H9 (cell line): ENCODE results near the gene KCNJ14. TPM values are rescaled to one million over a fixed set of nuclear protein-coding genes. Genes with fewer than 3 reads are reported as not detected.

Experiments
- DNase-seq: peaks from one replicate; pipeline ENCODE4 v3.0.0-alpha.2; 2017
- H2AFZ ChIP-seq: one replicate; pipeline ENCODE4 v1.6.1; 2013; ENCODE audit warnings: mild to moderate bottlenecking, low read length, control low read depth, moderate library complexity
- H2AK5ac ChIP-seq: 2 replicates; pipeline ENCODE4 v1.6.1; 2013; ENCODE audit warnings: low read length, control low read depth, mixed read lengths; ENCODE audit not compliant: insufficient read length
- H2BK120ac ChIP-seq: one replicate; pipeline ENCODE4 v1.6.1; 2013; ENCODE audit warnings: low read depth, mild to moderate bottlenecking, low read length, control low read depth, inconsistent platforms; ENCODE audit not compliant: poor library complexity, severe bottlenecking
- H2BK12ac ChIP-seq: 2 replicates; pipeline ENCODE4 v1.6.1; 2013; ENCODE audit warnings: low read length, control low read depth, mixed read lengths, low read depth; ENCODE audit not compliant: insufficient read length
- H2BK15ac ChIP-seq: 2 replicates; pipeline ENCODE4 v1.6.1; 2013; ENCODE audit warnings: low read depth, low read length, control low read depth
- H2BK20ac ChIP-seq: one replicate; pipeline ENCODE4 v1.6.1; 2013; ENCODE audit warnings: low read depth, mild to moderate bottlenecking, low read length, control low read depth, inconsistent platforms; ENCODE audit not compliant: poor library complexity, severe bottlenecking
- H2BK5ac ChIP-seq: 2 replicates; pipeline ENCODE4 v1.6.1; 2013; ENCODE audit warnings: low read length, control low read depth, mixed read lengths; ENCODE audit not compliant: insufficient read length
- H3K14ac ChIP-seq: 2 replicates; pipeline ENCODE4 v1.6.1; 2013; ENCODE audit warnings: low read length, control low read depth; ENCODE audit not compliant: insufficient read depth
- H3K18ac ChIP-seq: 2 replicates; pipeline ENCODE4 v1.6.1; 2013; ENCODE audit warnings: low read depth, mild to moderate bottlenecking, mixed read lengths, low read length, control low read depth; ENCODE audit not compliant: insufficient read length
- H3K23ac ChIP-seq: 2 replicates; pipeline ENCODE4 v1.6.1; 2013; ENCODE audit warnings: low read length, control low read depth, mixed read lengths, low read depth; ENCODE audit not compliant: insufficient read length
- H3K23me2 ChIP-seq: 2 replicates; pipeline ENCODE4 v1.6.1; 2013; ENCODE audit warnings: low read depth, mild to moderate bottlenecking, mixed read lengths, low read length, control low read depth; ENCODE audit not compliant: insufficient read length, poor library complexity, severe bottlenecking
- H3K27ac ChIP-seq: 2 replicates; pipeline ENCODE4 v1.5.1; 2013; ENCODE audit warnings: low read length, control low read depth, mixed read lengths, low read depth; ENCODE audit not compliant: insufficient read length
- H3K27me3 ChIP-seq: 2 replicates; pipeline ENCODE4 v1.6.1; 2013; ENCODE audit warnings: low read length, control low read depth, inconsistent platforms; ENCODE audit not compliant: insufficient read depth
- H3K4ac ChIP-seq: 2 replicates; pipeline ENCODE4 v1.6.1; 2013; ENCODE audit warnings: low read depth, mild to moderate bottlenecking, control low read depth, inconsistent platforms, low read length, moderate library complexity
- H3K4me1 ChIP-seq: 2 replicates; pipeline ENCODE4 v1.6.1; 2013; ENCODE audit warnings: low read length, control low read depth, inconsistent platforms; ENCODE audit not compliant: insufficient read depth
- H3K4me2 ChIP-seq: 2 replicates; pipeline ENCODE4 v1.6.1; 2013; ENCODE audit warnings: low read length, control low read depth, mixed read lengths; ENCODE audit not compliant: insufficient read length, insufficient read depth
- H3K56ac ChIP-seq: 2 replicates; pipeline ENCODE4 v1.6.1; 2013; ENCODE audit warnings: low read depth, mild to moderate bottlenecking, mixed read lengths, low read length, control low read depth; ENCODE audit not compliant: insufficient read length
- H3K79me1 ChIP-seq: 2 replicates; pipeline ENCODE4 v1.6.1; 2013; ENCODE audit warnings: low read depth, mild to moderate bottlenecking, moderate library complexity, low read length, control low read depth, inconsistent platforms; ENCODE audit not compliant: insufficient read depth, poor library complexity, severe bottlenecking
- H3K79me2 ChIP-seq: 2 replicates; pipeline ENCODE4 v1.6.1; 2013; ENCODE audit warnings: low read length, control low read depth, inconsistent platforms; ENCODE audit not compliant: insufficient read depth
- H3K9ac ChIP-seq: 2 replicates; pipeline ENCODE4 v1.6.1; 2013; ENCODE audit warnings: low read length, control low read depth, mixed read lengths; ENCODE audit not compliant: insufficient read length; ENCODE audit errors: extremely low read depth
- H3K9me3 ChIP-seq: one replicate; pipeline ENCODE4 v1.6.1; 2013; ENCODE audit warnings: low read depth, low read length, inconsistent platforms; ENCODE audit not compliant: control insufficient read depth
- H3T11ph ChIP-seq: one replicate; pipeline ENCODE4 v1.6.1; 2013; ENCODE audit warnings: mild to moderate bottlenecking, low read length, control low read depth, inconsistent platforms
- H4K20me1 ChIP-seq: one replicate; pipeline ENCODE4 v1.6.1; 2013; ENCODE audit not compliant: control insufficient read depth, insufficient read length, insufficient read depth
- H4K5ac ChIP-seq: 2 replicates; pipeline ENCODE4 v1.6.1; 2013; ENCODE audit warnings: low read depth, mild to moderate bottlenecking, mixed read lengths, low read length, control low read depth; ENCODE audit not compliant: insufficient read length
- H4K8ac ChIP-seq: replicated peaks from 2 replicates; pipeline ENCODE4 v1.6.1; 2013; ENCODE audit warnings: low read length, control low read depth, mixed read lengths, low read depth; ENCODE audit not compliant: insufficient read length
- H4K91ac ChIP-seq: 2 replicates; pipeline ENCODE4 v1.6.1; 2013; ENCODE audit warnings: low read depth, mild to moderate bottlenecking, moderate library complexity, mixed read lengths, low read length, control low read depth; ENCODE audit not compliant: insufficient read length
- H3K27ac Mint-ChIP-seq, 3 experiments: 2 replicates in 2 of 3; 3 replicates in 1 of 3; pipeline ENCODE4 v1.8.0; 2020 to 2021; ENCODE audit warnings: mixed read lengths in 3 of 3, mild to moderate bottlenecking in 1 of 3, moderate library complexity in 1 of 3
- H3K27me3 Mint-ChIP-seq: 2 replicates; pipeline ENCODE4 v1.8.0; 2021; ENCODE audit warnings: low read depth, mild to moderate bottlenecking, moderate library complexity, mixed read lengths
- H3K36me3 Mint-ChIP-seq, 3 experiments: 2 replicates in 2 of 3; 3 replicates in 1 of 3; pipeline ENCODE4 v1.8.0; 2020 to 2021; ENCODE audit warnings: low read depth in 3 of 3, mixed read lengths in 3 of 3; ENCODE audit not compliant: insufficient read depth in 1 of 3
- H3K4me1 Mint-ChIP-seq, 2 experiments: 2 replicates each; pipeline ENCODE4 v1.8.0; 2020; ENCODE audit warnings: mixed read lengths in 2 of 2
- H3K4me3 Mint-ChIP-seq, 2 experiments: 2 replicates in 1 of 2; 3 replicates in 1 of 2; pipeline ENCODE4 v1.8.0; 2020 to 2021; ENCODE audit warnings: mild to moderate bottlenecking in 2 of 2, mixed read lengths in 2 of 2, moderate library complexity in 1 of 2
- H3K9me3 Mint-ChIP-seq, 2 experiments: 2 replicates in 1 of 2; 3 replicates in 1 of 2; pipeline ENCODE4 v1.8.0; 2020; ENCODE audit warnings: mild to moderate bottlenecking in 2 of 2, mixed read lengths in 2 of 2, moderate library complexity in 1 of 2
- WGBS: extraction: QIAGEN DNeasy Blood & Tissue Kit; methylation state at CpG from one replicate; pipeline ENCODE4 v1.1.7; 2013; ENCODE audit warnings: missing lambda C conversion rate, low lambda C conversion rate, mixed read lengths; ENCODE audit not compliant: insufficient read length; ENCODE audit errors: extremely low coverage; 5-methylcytosine and 5-hydroxymethylcytosine counted together
- total RNA-seq: library from RNA; stranded (reverse); gene quantifications from 2 replicates; pipeline ENCODE4 v1.2.1, GENCODE V29; 2021
- TF ChIP-seq, protein P1 (sequence below): fragments of 200-600 bp; sonication (generic); conservative IDR thresholded peaks from 3 replicates; pipeline ENCODE4 v1.8.0; 2021; ENCODE audit warnings: antibody characterized with exemption, mild to moderate bottlenecking

The KCNJ14 gene
- total RNA-seq, 1 experiment from 2014 or later: 1.2 TPM

DNA sequence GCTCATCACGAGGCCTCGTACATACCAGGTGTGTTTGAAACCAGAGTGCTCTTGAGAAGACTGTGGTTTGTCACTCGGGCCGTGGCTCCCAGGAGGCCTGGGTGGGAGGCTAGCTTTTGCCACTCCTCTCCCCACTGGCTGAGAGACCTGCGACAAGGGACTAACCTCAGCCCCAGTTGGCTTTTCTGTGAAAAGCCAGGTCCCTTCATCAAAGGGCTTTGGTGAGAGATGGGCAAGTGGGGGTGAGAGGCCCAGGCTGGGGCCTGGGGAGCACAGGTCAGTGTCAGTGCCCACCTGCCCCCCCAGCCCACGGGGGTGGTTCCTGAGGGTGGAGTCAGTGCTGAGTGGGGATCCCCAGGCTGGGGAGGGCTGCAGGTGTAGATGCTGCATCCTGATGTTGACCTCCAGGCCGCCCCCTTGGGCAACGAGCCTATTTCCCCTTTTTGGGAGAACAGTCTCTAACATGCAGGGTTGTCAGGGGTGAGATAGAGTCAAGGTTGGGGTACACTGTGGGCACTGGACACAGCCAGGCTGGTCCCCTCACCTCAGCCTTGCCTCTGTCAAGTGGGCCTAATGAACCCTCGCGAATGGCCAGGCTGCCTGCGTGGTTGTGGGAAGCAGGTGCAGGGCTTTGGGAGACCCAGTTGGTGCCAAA is 661 bp downstream of the KCNJ14 start:
- H3K9me3 ChIP-seq: no peaks in the 10 kb centered on the region
- no peak overlapping the region for H3K56ac ChIP-seq
- H2BK120ac ChIP-seq: no peak overlapping the region
- no peak overlapping the region for H2BK20ac ChIP-seq
- no peak overlapping the region for H2AFZ ChIP-seq
- Mint-ChIP-seq H3K27ac (no peak overlapping the region), H3K9me3 (no peaks in the 10 kb centered on the region), H3K36me3 (peaks cover 23 to 71% (median 43%) of the 10 kb centered on the region in 3 experiments), H3K4me1 (peaks cover 6 to 7% of the 10 kb centered on the region in 2 experiments; a peak in 3 of 4 replicates), H3K27me3 (no peaks in the 10 kb centered on the region), H3K4me3 (no peak overlapping the region)
- no peak overlapping the region for H3K14ac ChIP-seq
- no peak overlapping the region for H2BK5ac ChIP-seq
- H3K4me2 ChIP-seq: no peak overlapping the region
- H3K18ac ChIP-seq: no peak overlapping the region
- no peak overlapping the region for H3T11ph ChIP-seq
- no peaks in the 10 kb centered on the region for H3K23me2 ChIP-seq
- no peaks in the 10 kb centered on the region for H3K4me1 ChIP-seq
- no peaks in the 10 kb centered on the region for H4K20me1 ChIP-seq
- DNase-seq: no peak
- no peak overlapping the region for H3K9ac ChIP-seq
- no peaks in the 10 kb centered on the region for H3K79me1 ChIP-seq
- H3K27me3 ChIP-seq: no peaks in the 10 kb centered on the region
- no peak overlapping the region for H2BK15ac ChIP-seq
- H2BK12ac ChIP-seq: no peak overlapping the region
- no peak overlapping the region for H4K5ac ChIP-seq
- H3K23ac ChIP-seq: no peak overlapping the region
- no peak overlapping the region for H4K8ac ChIP-seq
- no peak overlapping the region for H4K91ac ChIP-seq
- no peak overlapping the region for H2AK5ac ChIP-seq
- no CpG with 5 or more reads among the region's 11 CpGs for WGBS
- H3K4ac ChIP-seq: no peak overlapping the region
- H3K27ac ChIP-seq: no peak overlapping the region
- TF ChIP-seq, protein P1, sequence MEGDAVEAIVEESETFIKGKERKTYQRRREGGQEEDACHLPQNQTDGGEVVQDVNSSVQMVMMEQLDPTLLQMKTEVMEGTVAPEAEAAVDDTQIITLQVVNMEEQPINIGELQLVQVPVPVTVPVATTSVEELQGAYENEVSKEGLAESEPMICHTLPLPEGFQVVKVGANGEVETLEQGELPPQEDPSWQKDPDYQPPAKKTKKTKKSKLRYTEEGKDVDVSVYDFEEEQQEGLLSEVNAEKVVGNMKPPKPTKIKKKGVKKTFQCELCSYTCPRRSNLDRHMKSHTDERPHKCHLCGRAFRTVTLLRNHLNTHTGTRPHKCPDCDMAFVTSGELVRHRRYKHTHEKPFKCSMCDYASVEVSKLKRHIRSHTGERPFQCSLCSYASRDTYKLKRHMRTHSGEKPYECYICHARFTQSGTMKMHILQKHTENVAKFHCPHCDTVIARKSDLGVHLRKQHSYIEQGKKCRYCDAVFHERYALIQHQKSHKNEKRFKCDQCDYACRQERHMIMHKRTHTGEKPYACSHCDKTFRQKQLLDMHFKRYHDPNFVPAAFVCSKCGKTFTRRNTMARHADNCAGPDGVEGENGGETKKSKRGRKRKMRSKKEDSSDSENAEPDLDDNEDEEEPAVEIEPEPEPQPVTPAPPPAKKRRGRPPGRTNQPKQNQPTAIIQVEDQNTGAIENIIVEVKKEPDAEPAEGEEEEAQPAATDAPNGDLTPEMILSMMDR: no peak
- H3K79me2 ChIP-seq: no peaks in the 10 kb centered on the region
